A549 (cell line): ENCODE data around the gene AKAP9. TPM values are rescaled to one million over a fixed set of nuclear protein-coding genes. Genes with fewer than 3 reads are reported as not detected.

Experiments used
- ATAC-seq, 2 experiments: fragments of 200-7000 bp in 1 of 2; fragments of >200 bp in 1 of 2; cut with Nextera tagmentation in 1 of 2; cut with Tn5 transposase in 1 of 2; 3 replicates each; pipeline versions ENCODE4 v1.8.0 to v1.9.1; 2018 to 2020; ENCODE audit warnings: mild to moderate bottlenecking in 1 of 2, moderate library complexity in 1 of 2
- CTCF ChIA-PET: fragments of 300-600 bp; sonication (Branson Sonifier 250); formaldehyde crosslinking; extraction: SDS; loops from one replicate; lab custom pipeline; 2021; ENCODE audit warnings: antibody characterized with exemption, inconsistent platforms; lab: Yijun Ruan, JAX
- POLR2A ChIA-PET: fragments of 350-600 bp; formaldehyde crosslinking; extraction: SDS; loops from one replicate; lab custom pipeline; 2021; ENCODE audit warnings: antibody characterized with exemption, inconsistent platforms; lab: Yijun Ruan, JAX
- DNase-seq, 2 experiments: peaks; one replicate each; pipeline versions ENCODE4 v3.0.0 to v3.0.0-alpha.2; 2011 to 2016; ENCODE audit warnings: low read depth in 1 of 2, low spot score in 1 of 2
- FAIRE-seq: peaks from 2 replicates; lab custom pipeline; 2011; peaks lifted over from hg19 to GRCh38; lab: Jason Lieb, UNC
- H3K27ac ChIP-seq, 2 experiments: fragments of >200 bp; sonication (Bioruptor Twin); formaldehyde crosslinking; 3 replicates each; pipeline ENCODE4 v1.5.1; 2016 to 2017
- H3K4me1 ChIP-seq: fragments of >200 bp; sonication (Bioruptor Twin); formaldehyde crosslinking; 3 replicates; pipeline ENCODE4 v1.6.1; 2016
- H3K4me2 ChIP-seq: fragments of >200 bp; sonication (Bioruptor Twin); formaldehyde crosslinking; 3 replicates; pipeline ENCODE4 v1.6.1; 2016
- H3K4me3 ChIP-seq: fragments of >200 bp; sonication (Bioruptor Twin); formaldehyde crosslinking; 3 replicates; pipeline ENCODE4 v1.5.1; 2016
- H3K9me3 ChIP-seq: fragments of >200 bp; sonication (Bioruptor Twin); formaldehyde crosslinking; 3 replicates; pipeline ENCODE4 v1.6.1; 2016
- BHLHE40 ChIP-seq: IDR thresholded peaks from 2 replicates; pipeline ENCODE4 v1.6.1; 2012; ENCODE audit warnings: low read depth, low read length, inconsistent platforms
- CHD2 ChIP-seq: fragments of 150-350 bp; IDR thresholded peaks from 2 replicates; pipeline ENCODE4 v1.6.1; 2014; ENCODE audit warnings: low read length; ENCODE audit not compliant: partially characterized antibody
- FOXS1 ChIP-seq: fragments of 250-450 bp; sonication (Bioruptor Pico); IDR thresholded peaks from 2 replicates; pipeline ENCODE4 v1.5.0; 2020; ENCODE audit warnings: mild to moderate bottlenecking, moderate library complexity
- HMGXB4 ChIP-seq: fragments of 250-450 bp; sonication (Bioruptor Pico); IDR thresholded peaks from 2 replicates; pipeline ENCODE4 v1.5.0; 2021; ENCODE audit warnings: mild to moderate bottlenecking, moderate library complexity, borderline replicate concordance
- MAFK ChIP-seq: fragments of 450-650 bp; IDR thresholded peaks from 2 replicates; pipeline ENCODE4 v1.6.1; 2014; ENCODE audit not compliant: partially characterized antibody
- PHF8 ChIP-seq: fragments of 200-600 bp; sonication (generic); IDR thresholded peaks from 2 replicates; pipeline ENCODE4 v1.6.1; 2016; ENCODE audit warnings: low read depth, mild to moderate bottlenecking, antibody characterized with exemption, moderate library complexity, borderline replicate concordance
- RAD21 ChIP-seq, 2 experiments: fragments of >200 bp in 1 of 2; sonication (Bioruptor Twin) in 1 of 2; formaldehyde crosslinking in 1 of 2; IDR thresholded peaks in 1 of 2; conservative IDR thresholded peaks in 1 of 2; 2 replicates in 1 of 2; 3 replicates in 1 of 2; pipeline ENCODE4 v1.6.1; 2012 to 2018; ENCODE audit warnings: inconsistent platforms in 1 of 2
- SMC3 ChIP-seq: fragments of >200 bp; sonication (Bioruptor Twin); formaldehyde crosslinking; IDR thresholded peaks from 3 replicates; pipeline ENCODE4 v1.6.1; 2018; ENCODE audit warnings: inconsistent platforms
- TFCP2L1 ChIP-seq: fragments of 250-450 bp; sonication (Bioruptor Pico); IDR thresholded peaks from 2 replicates; pipeline ENCODE4 v1.5.0; 2021; ENCODE audit warnings: mild to moderate bottlenecking
- WGBS: methylation state at CpG from one replicate; pipeline ENCODE4 v1.1.6; 2017; ENCODE audit errors: missing lambda C conversion rate; 5-methylcytosine and 5-hydroxymethylcytosine counted together
- polyA plus RNA-seq, 4 experiments: library from polyadenylated mRNA; depleted of rRNA in 3 of 4; stranded (reverse); fragments of >200 nt; fragmentation: RNase III in 1 of 4; extraction: RNeasy Plus Mini Kit Qiagen cat#74134 plus additional on column Dnase treatment in 1 of 4; gene quantifications; 2 replicates in 3 of 4; 3 replicates in 1 of 4; pipeline ENCODE4 v1.2.3, GENCODE V29; 2011 to 2017
- TF ChIP-seq, protein P1 (sequence below): fragments of 250-450 bp; sonication (Bioruptor Pico); IDR thresholded peaks from 2 replicates; pipeline ENCODE4 v1.5.0; 2020; ENCODE audit warnings: low read depth, mild to moderate bottlenecking, moderate library complexity
- TF ChIP-seq, protein P2 (sequence below): fragments of >200 bp; sonication (Bioruptor Twin); formaldehyde crosslinking; IDR thresholded peaks from 3 replicates; pipeline ENCODE4 v1.5.1; 2016

The AKAP9 gene
- polyA plus RNA-seq, 2 of the 4 experiments (the other 2 are of a cell fraction) = 11.7 to 32.3 TPM

- TF ChIP-seq, protein P1, sequence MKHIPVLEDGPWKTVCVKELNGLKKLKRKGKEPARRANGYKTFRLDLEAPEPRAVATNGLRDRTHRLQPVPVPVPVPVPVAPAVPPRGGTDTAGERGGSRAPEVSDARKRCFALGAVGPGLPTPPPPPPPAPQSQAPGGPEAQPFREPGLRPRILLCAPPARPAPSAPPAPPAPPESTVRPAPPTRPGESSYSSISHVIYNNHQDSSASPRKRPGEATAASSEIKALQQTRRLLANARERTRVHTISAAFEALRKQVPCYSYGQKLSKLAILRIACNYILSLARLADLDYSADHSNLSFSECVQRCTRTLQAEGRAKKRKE = no peak
Observed at GRCh38 chr7:92156990-92157389, 216.3 kb downstream of the AKAP9 start (continued).

GRCh38 chr7:92158660-92159575, 218.3 kb downstream of the AKAP9 start:
- no peak for DNase-seq
- FAIRE-seq = no peak
- TF ChIP-seq RAD21 (conservative IDR thresholded peaks at IDR 0.05 in 1 of 2, IDR thresholded peaks at IDR 0.05 in 1 of 2) (no peak), TFCP2L1 (no peak), SMC3 (no peak), FOXS1 (CRISPR knock-in tag) (no peak), PHF8 (no peak), MAFK (no peak), CHD2 (no peak), BHLHE40 (no peak), HMGXB4 (CRISPR knock-in tag) (no peak)
- TF ChIP-seq, protein P2, sequence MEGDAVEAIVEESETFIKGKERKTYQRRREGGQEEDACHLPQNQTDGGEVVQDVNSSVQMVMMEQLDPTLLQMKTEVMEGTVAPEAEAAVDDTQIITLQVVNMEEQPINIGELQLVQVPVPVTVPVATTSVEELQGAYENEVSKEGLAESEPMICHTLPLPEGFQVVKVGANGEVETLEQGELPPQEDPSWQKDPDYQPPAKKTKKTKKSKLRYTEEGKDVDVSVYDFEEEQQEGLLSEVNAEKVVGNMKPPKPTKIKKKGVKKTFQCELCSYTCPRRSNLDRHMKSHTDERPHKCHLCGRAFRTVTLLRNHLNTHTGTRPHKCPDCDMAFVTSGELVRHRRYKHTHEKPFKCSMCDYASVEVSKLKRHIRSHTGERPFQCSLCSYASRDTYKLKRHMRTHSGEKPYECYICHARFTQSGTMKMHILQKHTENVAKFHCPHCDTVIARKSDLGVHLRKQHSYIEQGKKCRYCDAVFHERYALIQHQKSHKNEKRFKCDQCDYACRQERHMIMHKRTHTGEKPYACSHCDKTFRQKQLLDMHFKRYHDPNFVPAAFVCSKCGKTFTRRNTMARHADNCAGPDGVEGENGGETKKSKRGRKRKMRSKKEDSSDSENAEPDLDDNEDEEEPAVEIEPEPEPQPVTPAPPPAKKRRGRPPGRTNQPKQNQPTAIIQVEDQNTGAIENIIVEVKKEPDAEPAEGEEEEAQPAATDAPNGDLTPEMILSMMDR = no peak
- no peaks in the 10 kb centered on the region for H3K4me1 ChIP-seq
- H3K4me3 ChIP-seq = no peak overlapping the region
- no peak overlapping the region for H3K27ac ChIP-seq
- no peak overlapping the region for H3K4me2 ChIP-seq
- ChIA-PET POLR2A (no interaction called here), CTCF (interaction anchor here (1.6 kb wide), 1 partner anchor 20 kb away, joined by 3 read pairs; the partner anchor contains the start of gene LRRD1)
- no peak for ATAC-seq
- H3K9me3 ChIP-seq = no peaks in the 10 kb centered on the region
- 52% methylated on average over 2 of the region's 3 CpGs for WGBS

Other genes with a start within 250 kb of the AKAP9 start
- 16.4 and 20.1 TPM in 2 replicates for gene MTERF1, start 60.2 kb upstream of the AKAP9 start, polyA plus RNA-seq (2011; rRNA removed)
- 12.8 to 14.4 TPM (median 14.4 TPM) in 3 replicates for gene MTERF1, start 60.2 kb upstream of the AKAP9 start, polyA plus RNA-seq (2017; fragmentation: RNase III; extraction: RNeasy Plus Mini Kit Qiagen cat#74134 plus additional on column Dnase treatment)
- 12.6 and 18.1 TPM in 2 replicates for gene CYP51A1, start 193.6 kb downstream of the AKAP9 start, polyA plus RNA-seq (2011; rRNA removed)
- gene CYP51A1, start 193.6 kb downstream of the AKAP9 start, polyA plus RNA-seq (2017; fragmentation: RNase III; extraction: RNeasy Plus Mini Kit Qiagen cat#74134 plus additional on column Dnase treatment) = 39.5 to 57.3 TPM (median 51.8 TPM) in 3 replicates
- gene LRRD1, start 238.3 kb downstream of the AKAP9 start, polyA plus RNA-seq (2011; rRNA removed) = not detected in 2 replicates
- not detected in 3 replicates for gene LRRD1, start 238.3 kb downstream of the AKAP9 start, polyA plus RNA-seq (2017; fragmentation: RNase III; extraction: RNeasy Plus Mini Kit Qiagen cat#74134 plus additional on column Dnase treatment)